ENCODE measurements around the gene XRN2.

The XRN2 gene

DNA sequence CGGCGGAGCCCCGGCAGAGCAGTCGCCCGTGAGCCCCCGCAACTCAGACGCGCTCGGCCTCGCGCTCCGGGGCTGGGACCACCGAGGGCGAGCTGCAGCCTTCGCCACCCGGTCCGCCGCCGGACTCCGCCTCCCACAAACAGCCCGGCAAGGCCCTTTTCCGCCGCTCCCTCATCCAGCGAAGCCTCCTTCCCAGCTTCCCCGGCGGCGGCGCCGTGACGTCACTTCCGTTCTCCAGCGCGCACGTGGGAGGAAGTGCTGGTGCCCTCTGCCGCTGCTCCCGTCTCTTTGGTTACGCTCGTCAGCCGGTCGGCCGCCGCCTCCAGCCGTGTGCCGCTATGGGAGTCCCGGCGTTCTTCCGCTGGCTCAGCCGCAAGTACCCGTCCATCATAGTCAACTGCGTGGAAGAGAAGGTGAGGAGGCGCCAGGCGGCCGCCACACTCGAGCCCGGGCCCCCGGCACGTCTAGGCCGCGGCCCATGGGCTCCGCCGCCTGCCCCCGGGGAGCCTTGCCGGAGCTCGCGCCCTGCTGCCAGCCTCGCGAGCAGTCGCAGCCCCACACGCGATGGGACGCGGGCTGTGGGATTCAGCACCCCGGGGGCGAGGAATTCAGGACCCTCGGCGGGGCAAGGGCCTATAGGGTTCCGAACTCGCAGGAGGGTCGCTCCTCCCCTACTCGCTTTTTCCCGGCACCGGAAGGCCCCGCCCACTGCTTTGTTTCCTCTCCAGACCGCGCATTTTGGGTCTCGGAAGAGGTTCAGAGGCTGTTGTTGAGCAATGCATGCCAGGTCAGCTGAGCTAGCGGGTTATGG lies at the start of gene XRN2:
TSS of gene XRN2 (plus strand) at position 271 of the 811 bp plus-strand sequence. CDS start at position 339, 68 bp downstream.
- in situ Hi-C loops (cut with MboI; ENCODE audit: low sequenced_read_pairs) = no loop called here
- H3K36me3 ChIP-seq (replicated peaks) = peaks cover 10% of the 10 kb centered on the region
- H3K27me3 ChIP-seq (ENCODE audit: low read depth) = no peaks in the 10 kb centered on the region
- peaks cover 16% of the 10 kb centered on the region for H3K4me1 ChIP-seq
- no peaks in the 10 kb centered on the region for H3K9me3 ChIP-seq
- peak; percentile 89 to 97 for DNase-seq (ENCODE audit: low spot score in 2 of 2)
- H3K4me3 ChIP-seq = peak within 1 kb of the TSS; percentile 76

GRCh38 chr20:21257192-21257591 lies 45.9 kb upstream of the XRN2 start:
- in situ Hi-C loops (cut with MboI; ENCODE audit: low sequenced_read_pairs) = no loop called here
- H3K9me3 ChIP-seq = no peaks in the 10 kb centered on the region
- DNase-seq (ENCODE audit: low spot score in 2 of 2) = no peak
- H3K36me3 ChIP-seq (replicated peaks) = no peaks in the 10 kb centered on the region
- no peak overlapping the region for H3K4me3 ChIP-seq
- no peaks in the 10 kb centered on the region for H3K27me3 ChIP-seq (ENCODE audit: low read depth)
- H3K4me1 ChIP-seq = no peaks in the 10 kb centered on the region

DNA sequence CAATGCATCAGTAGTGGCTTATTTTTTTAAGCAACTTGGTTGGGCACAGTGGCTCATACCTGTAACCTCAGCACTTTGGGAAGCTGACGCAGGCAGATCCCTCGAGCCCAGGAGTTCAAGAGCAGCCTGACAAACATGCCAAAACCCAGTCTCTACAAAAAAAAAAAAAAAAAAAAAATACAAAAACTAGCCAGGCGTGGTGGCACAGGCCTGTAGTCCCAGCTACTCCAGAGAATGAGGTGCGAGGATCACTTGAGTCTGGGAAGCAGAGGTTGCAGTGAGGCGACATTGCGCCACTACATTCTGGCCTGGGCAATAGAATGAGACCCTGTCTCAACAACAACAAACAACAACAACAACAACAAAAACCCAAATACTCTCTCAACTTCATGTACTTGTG lies 44.7 kb upstream of the XRN2 start:
- H3K9me3 ChIP-seq = no peaks in the 10 kb centered on the region
- H3K4me1 ChIP-seq = no peaks in the 10 kb centered on the region
- DNase-seq (ENCODE audit: low spot score in 2 of 2) = no peak
- no peaks in the 10 kb centered on the region for H3K27me3 ChIP-seq (ENCODE audit: low read depth)
- in situ Hi-C loops (cut with MboI; ENCODE audit: low sequenced_read_pairs) = no loop called here
- H3K36me3 ChIP-seq (replicated peaks) = no peaks in the 10 kb centered on the region
- H3K4me3 ChIP-seq = no peak overlapping the region

DNA sequence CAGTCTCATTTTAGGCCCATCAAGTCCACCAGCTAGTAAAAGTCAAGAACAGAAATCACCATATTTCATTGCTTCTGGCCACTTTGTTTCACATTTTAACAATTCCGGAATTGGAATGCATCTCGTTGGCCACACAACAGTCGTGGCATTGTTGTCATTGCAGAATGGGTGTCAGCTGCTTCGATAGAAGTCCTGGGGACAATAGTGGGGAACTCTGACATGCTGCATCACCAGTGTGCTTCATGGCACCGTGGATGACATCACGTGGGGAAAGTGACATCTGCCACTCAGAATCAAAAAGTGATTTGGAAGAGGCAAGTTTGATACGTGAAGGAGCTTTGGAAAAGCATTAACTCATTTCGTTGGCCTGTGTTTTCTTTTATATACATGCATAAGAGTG lies 43.8 kb upstream of the XRN2 start:
- Histone ChIP-seq H3K4me1 (no peaks in the 10 kb centered on the region), H3K4me3 (no peak overlapping the region), H3K9me3 (no peaks in the 10 kb centered on the region), H3K27me3 (ENCODE audit: low read depth) (no peaks in the 10 kb centered on the region), H3K36me3 (replicated peaks) (no peaks in the 10 kb centered on the region)
- in situ Hi-C loops (cut with MboI; ENCODE audit: low sequenced_read_pairs) = no loop called here
- no peak for DNase-seq (ENCODE audit: low spot score in 2 of 2)

DNA sequence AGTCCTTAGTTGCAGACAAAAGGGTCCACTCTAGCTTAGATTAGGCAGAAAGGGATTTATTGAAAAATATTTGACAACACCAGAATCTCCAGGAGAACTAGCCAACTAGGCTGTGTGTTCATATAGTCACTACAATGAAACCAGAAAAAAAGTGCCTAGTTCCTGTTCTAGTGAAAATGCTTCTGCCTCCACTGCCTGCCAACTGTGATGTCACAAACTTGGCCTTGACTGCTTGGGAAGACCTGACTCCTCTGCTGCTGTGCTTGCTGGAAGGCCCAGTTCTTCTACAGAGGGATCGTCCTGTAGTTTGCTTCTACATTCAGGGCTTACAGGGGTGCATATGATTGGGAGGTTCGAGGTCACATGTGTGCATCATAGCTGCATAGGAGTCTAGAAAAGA lies 40.3 kb upstream of the XRN2 start:
- no peaks in the 10 kb centered on the region for H3K27me3 ChIP-seq (ENCODE audit: low read depth)
- no peak overlapping the region for H3K4me3 ChIP-seq
- H3K9me3 ChIP-seq = no peaks in the 10 kb centered on the region
- no peak for DNase-seq (ENCODE audit: low spot score in 2 of 2)
- no peaks in the 10 kb centered on the region for H3K4me1 ChIP-seq
- in situ Hi-C loops (cut with MboI; ENCODE audit: low sequenced_read_pairs) = no loop called here
- no peaks in the 10 kb centered on the region for H3K36me3 ChIP-seq (replicated peaks)

DNA sequence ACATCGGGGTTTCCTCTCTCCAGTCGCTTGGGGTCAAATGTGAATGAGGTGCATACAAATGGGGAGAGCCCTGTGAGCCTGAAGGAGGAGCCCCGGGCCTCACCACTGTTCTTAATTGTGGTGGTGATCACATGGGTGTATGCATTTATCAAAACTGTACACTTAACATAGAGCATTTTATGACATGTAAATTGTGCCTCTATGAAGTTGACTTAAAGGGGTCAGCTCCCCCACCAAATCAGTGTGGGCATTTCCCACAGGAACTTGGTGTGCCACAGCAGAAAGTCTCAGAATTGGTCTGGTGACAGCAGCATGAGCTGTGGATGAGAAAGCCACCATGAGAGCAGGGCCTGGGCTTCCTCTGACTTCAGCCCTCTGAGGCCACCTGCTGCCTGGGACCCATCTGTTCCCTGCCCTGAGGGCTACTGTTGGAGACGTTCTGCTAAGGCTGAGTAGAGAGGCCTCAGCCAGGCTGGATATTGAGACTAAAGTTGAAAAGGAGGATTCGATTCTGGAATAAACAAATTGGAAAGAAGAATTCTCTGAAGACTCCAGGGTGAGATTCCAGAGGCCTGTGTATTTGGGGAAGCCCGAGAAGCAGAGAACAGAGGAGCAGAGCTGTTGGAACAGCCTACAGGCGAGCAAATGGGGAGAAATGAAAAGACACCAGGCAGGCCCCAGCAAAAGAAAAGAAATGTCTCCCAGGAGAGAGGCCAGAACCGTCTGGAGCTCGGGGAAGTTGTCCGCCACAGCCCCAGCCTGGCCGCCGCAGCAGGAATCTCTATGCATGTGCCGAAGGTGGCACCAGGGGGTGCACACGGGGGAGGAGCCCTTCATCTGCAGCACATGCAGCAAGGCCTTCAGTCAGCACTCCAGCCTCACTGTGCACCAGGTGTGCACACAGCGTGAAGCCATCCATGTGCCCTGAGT lies 37.6 kb upstream of the XRN2 start:
- Histone ChIP-seq H3K9me3 (no peaks in the 10 kb centered on the region), H3K4me1 (no peaks in the 10 kb centered on the region), H3K4me3 (no peak overlapping the region), H3K36me3 (replicated peaks) (no peaks in the 10 kb centered on the region), H3K27me3 (ENCODE audit: low read depth) (no peaks in the 10 kb centered on the region)
- no peak for DNase-seq (ENCODE audit: low spot score in 2 of 2)
- in situ Hi-C loops (cut with MboI; ENCODE audit: low sequenced_read_pairs) = no loop called here

GRCh38 chr20:21266191-21266536 lies 37.0 kb upstream of the XRN2 start:
- Histone ChIP-seq H3K36me3 (replicated peaks) (no peaks in the 10 kb centered on the region), H3K9me3 (no peaks in the 10 kb centered on the region), H3K4me1 (no peaks in the 10 kb centered on the region), H3K4me3 (no peak overlapping the region), H3K27me3 (ENCODE audit: low read depth) (no peaks in the 10 kb centered on the region)
- in situ Hi-C loops (cut with MboI; ENCODE audit: low sequenced_read_pairs) = no loop called here
- DNase-seq (ENCODE audit: low spot score in 2 of 2) = no peak

- Histone ChIP-seq H3K36me3 (replicated peaks) (no peaks in the 10 kb centered on the region), H3K4me3 (no peak overlapping the region), H3K4me1 (no peaks in the 10 kb centered on the region), H3K9me3 (no peaks in the 10 kb centered on the region), H3K27me3 (ENCODE audit: low read depth) (no peaks in the 10 kb centered on the region)
- DNase-seq (ENCODE audit: low spot score in 2 of 2) = no peak
- in situ Hi-C loops (cut with MboI; ENCODE audit: low sequenced_read_pairs) = no loop called here
These were observed 33.4 kb upstream of the XRN2 start for GRCh38 chr20:21269772-21270171.

GRCh38 chr20:21270806-21271205 lies 32.3 kb upstream of the XRN2 start:
- Histone ChIP-seq H3K9me3 (no peaks in the 10 kb centered on the region), H3K4me1 (no peaks in the 10 kb centered on the region), H3K27me3 (ENCODE audit: low read depth) (no peaks in the 10 kb centered on the region), H3K36me3 (replicated peaks) (no peaks in the 10 kb centered on the region), H3K4me3 (no peak overlapping the region)
- DNase-seq (ENCODE audit: low spot score in 2 of 2) = no peak
- in situ Hi-C loops (cut with MboI; ENCODE audit: low sequenced_read_pairs) = no loop called here

DNA sequence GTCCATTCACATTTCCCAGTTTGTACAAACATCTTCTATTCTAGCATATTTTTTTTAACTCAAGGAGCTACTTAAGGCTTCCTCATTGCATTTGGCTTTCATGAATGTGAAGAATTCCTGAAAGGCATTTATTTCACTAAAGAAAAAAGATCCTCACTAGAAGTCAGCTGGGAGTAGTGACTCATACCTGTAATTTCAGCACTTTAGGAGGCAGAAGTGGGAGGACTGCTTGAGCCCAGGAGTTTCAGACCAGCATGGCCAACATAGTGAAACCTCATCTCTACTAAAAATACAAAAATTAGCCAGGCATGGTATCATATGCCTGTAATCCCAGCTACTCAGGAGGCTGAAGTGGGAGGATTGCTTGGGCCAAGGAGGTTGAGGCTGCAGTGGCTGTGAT lies 30.9 kb upstream of the XRN2 start:
- H3K27me3 ChIP-seq (ENCODE audit: low read depth) = no peaks in the 10 kb centered on the region
- no peak overlapping the region for H3K4me3 ChIP-seq
- in situ Hi-C loops (cut with MboI; ENCODE audit: low sequenced_read_pairs) = no loop called here

DNA sequence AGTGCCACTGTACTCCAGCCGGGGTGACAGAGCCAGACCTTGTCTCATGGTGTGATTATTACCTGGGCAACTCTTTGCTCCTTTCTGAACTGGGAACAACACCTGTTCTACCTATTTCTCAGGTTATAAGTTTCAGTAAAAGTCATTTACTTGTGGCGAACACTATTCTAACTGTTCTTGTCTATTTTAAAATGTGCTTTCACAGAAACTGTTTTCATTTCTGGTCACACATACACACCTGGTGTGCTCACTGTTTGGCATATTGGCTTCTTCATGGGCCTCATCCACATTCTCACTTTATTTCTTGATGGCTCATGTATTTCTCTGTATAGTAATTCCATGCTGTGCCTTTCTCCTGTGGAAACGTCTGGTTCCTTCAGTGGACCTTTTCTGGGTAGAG lies 30.5 kb upstream of the XRN2 start:
- H3K9me3 ChIP-seq = no peaks in the 10 kb centered on the region
- no peak for DNase-seq (ENCODE audit: low spot score in 2 of 2)
- no peaks in the 10 kb centered on the region for H3K27me3 ChIP-seq (ENCODE audit: low read depth)
- no peaks in the 10 kb centered on the region for H3K4me1 ChIP-seq
- no peaks in the 10 kb centered on the region for H3K36me3 ChIP-seq (replicated peaks)
- no peak overlapping the region for H3K4me3 ChIP-seq
- in situ Hi-C loops (cut with MboI; ENCODE audit: low sequenced_read_pairs) = no loop called here

More for the DNA sequence above, 30.9 kb upstream of the XRN2 start:
- no peak for DNase-seq (ENCODE audit: low spot score in 2 of 2)
- Histone ChIP-seq H3K36me3 (replicated peaks) (no peaks in the 10 kb centered on the region), H3K9me3 (no peaks in the 10 kb centered on the region), H3K4me1 (no peaks in the 10 kb centered on the region)

DNA sequence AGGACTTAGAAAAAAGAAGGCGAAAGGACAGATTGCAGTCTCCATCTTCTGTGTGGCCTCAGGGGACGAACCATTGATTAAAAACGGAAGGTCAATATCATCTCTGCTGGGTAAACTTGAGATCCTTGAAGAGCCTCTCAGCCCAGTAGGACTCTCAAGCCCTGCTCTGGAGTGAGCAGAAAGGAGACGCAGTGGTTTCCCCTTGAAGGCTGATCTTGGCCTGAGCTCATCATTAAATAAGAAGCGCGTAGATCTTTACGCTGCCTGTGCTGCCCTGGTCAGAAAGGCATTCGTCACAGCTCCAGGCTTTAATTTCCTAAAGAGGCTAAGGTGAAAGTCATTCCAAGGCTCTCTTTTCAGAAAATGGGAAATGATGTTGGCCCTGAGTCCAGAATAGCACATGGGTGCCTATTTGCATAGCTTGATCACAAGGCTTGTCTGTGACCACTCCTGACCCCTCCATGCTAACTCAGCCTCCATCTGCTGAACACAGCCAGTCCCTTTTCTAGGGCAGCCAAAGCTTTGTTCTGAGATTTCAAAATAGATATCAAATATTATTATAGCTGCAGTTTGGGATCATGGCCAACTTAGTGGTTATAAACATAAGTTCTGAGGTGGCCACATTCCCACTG lies 29.3 kb upstream of the XRN2 start:
- no peak for DNase-seq (ENCODE audit: low spot score in 2 of 2)
- in situ Hi-C loops (cut with MboI; ENCODE audit: low sequenced_read_pairs) = no loop called here

DNA sequence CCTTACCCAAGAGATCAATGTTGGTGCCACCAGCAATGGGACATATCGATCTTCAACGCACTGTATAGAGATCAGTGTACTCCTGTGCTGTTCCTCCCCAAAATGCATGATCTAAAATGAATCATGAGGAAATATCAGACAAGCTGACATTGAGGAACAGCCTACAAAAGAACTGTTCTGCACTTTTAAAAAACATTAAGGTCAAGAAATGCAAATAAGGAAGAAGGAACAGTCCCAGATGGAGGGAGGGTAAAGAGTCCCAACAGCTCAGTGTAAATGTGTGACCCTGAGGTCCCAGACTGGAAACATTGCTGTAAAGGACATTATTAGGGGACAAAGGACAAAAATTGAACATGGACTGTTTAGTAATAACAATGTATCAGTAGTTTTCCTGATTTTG lies 24.3 kb upstream of the XRN2 start:
- no peaks in the 10 kb centered on the region for H3K9me3 ChIP-seq
- in situ Hi-C loops (cut with MboI; ENCODE audit: low sequenced_read_pairs) = no loop called here
- no peaks in the 10 kb centered on the region for H3K27me3 ChIP-seq (ENCODE audit: low read depth)
- no peak for DNase-seq (ENCODE audit: low spot score in 2 of 2)
- no peaks in the 10 kb centered on the region for H3K4me1 ChIP-seq
- no peak overlapping the region for H3K4me3 ChIP-seq
- no peaks in the 10 kb centered on the region for H3K36me3 ChIP-seq (replicated peaks)

More for the DNA sequence above, 29.3 kb upstream of the XRN2 start:
- Histone ChIP-seq H3K4me3 (no peak overlapping the region), H3K27me3 (ENCODE audit: low read depth) (no peaks in the 10 kb centered on the region), H3K9me3 (no peaks in the 10 kb centered on the region), H3K4me1 (no peaks in the 10 kb centered on the region), H3K36me3 (replicated peaks) (no peaks in the 10 kb centered on the region)
